ENCODE data around the gene TMEM72.

Gene TMEM72

GRCh38 chr10:44954042-44954441 lies 42.9 kb downstream of the TMEM72 start:
- DNase-seq (ENCODE audit: low read depth, low spot score), result no peak

GRCh38 chr10:44954962-44955361 lies 43.8 kb downstream of the TMEM72 start:
- no peak for DNase-seq (ENCODE audit: low read depth, low spot score)

DNA sequence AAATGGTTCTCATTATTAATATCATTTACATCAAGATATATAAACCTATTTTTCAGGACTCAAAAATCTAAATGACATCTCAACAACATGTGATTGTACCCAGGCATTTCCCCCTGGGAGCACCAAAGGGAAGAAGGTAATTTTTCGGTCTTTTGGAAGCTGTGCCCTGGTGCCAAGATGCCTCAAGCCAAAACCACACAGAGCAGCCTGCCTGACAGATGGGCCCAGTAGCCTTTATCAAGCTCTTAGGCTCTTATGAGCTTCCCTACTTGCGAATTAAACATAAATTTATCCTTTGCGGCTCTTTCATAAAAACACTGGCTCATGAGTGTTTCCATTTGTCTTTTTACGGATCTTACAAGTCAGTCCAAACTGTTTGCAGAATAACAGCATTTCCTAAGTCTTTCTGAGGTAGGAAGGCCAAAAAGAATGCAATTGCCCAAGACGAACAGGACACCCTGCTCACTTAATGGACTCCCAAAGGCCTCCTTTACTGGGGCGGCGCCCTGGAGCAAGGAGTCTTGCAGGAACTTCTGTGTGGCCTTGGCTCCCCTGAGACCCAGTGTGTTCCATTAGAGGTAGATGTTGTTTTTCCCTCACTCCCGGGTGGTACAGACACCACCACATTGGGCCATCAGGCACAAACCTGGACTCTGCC lies 44.4 kb downstream of the TMEM72 start:
- DNase-seq (ENCODE audit: low read depth, low spot score), result no peak

- DNase-seq (ENCODE audit: low read depth, low spot score), result no peak
Observed at GRCh38 chr10:44956226-44956625, 45.1 kb downstream of the TMEM72 start.

- DNase-seq (ENCODE audit: low read depth, low spot score), result no peak
Observed at GRCh38 chr10:44956717-44957706, 45.9 kb downstream of the TMEM72 start.

DNA sequence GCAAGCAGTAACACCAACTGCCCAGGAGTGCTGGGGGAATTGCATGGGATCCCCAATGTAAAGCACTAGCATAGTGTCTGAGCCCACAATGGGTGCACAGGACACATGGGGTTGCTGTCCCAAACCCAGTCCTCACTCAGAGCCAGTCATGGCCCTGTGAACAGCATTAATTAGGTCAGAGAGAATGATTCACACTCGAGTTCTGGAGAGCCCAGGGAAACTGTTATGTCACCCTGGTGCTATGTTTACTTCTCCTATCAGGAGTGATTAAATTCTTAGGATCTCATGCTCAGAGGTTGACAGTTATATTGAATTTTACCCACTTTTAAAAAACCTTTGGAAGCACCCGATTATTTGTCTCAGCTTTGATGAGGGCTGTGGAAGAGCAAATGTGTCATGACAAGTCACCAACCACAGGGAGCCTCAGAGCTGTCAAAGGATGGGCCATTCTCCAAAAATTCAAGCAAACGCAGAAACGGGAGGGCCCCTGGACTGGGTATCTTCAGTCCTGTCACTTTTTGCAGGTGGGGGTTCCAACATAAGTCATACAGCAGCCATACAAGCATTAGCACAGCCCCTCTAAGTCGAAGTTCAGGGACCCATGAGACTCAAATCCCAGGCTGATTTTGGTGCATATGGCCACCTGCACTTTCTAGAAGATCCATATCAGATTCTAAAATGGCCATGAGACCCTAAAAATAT lies 47.2 kb downstream of the TMEM72 start:
- no peak for DNase-seq (ENCODE audit: low read depth, low spot score)

GRCh38 chr10:44958898-44959246 lies 47.7 kb downstream of the TMEM72 start:
- DNase-seq (ENCODE audit: low read depth, low spot score), result no peak

DNA sequence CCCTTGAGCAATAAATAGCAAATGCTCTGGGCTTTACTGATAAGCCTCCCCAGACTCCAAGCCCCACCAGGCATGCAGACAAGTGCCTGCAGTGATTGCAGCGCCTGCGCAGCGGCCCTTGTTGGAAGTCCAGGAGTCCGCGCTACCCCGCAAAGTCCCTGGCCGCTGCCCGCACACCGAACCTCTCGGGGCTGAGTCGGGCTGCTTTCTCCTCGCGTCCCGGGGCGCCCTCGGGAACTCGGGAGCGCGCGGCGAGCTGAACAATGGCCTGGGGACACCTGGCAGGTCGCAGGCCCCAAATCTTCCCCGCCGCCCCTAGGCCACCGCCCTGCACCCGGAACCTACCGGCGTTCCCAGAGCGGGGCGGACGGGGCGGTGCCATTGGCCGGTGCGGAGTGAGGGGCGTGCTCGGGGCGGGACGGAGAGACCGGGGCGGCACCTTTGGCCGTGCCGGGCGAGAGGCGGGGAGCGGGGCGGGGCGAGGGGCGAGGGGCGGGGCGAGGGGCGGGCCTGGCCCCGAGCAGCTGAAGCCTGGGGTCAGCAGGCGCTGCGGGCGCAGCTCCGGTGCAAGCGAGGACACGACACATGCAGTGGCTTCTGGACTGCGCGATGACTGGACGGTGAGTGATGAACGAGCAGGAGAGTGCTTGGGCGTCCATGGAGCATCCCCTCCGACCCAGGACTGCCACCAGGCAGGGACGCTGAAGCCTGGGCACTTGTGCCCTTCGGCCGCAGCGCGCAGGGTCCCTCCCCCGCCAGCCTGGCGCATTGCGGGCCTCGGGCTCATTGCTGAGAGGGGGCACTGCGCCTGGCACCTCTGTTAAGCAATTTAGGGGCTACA lies 48.3 kb downstream of the TMEM72 start, which contains the start of gene RASSF4:
TSS of gene RASSF4 (plus strand) at position 556 of the 841 bp plus-strand sequence. CDS start 10,401 bp downstream, outside the sequence.
- peak; percentile 93 for DNase-seq (ENCODE audit: low read depth, low spot score)

DNA sequence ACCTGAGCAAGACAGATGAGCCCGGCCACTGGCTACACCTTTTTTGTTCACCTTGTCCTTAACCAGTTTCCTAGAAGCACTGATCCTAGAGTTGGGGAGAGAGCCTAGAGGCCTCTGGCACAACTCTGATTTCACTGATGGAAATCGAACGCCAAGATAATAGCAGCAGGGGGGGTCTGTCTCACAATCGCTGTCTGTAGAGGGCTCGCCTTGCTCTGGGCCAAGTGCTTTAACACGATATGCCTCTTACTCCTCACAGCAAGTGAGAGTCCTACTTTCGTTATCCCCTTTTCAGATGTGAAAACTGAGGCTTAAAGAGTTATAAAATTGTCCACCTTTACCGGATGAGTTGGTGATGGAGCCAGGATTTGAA lies 48.9 kb downstream of the TMEM72 start:
- no peak for DNase-seq (ENCODE audit: low read depth, low spot score)

- no peak for DNase-seq (ENCODE audit: low read depth, low spot score)
Observed at GRCh38 chr10:44960482-44961229, 49.5 kb downstream of the TMEM72 start.

- no peak for DNase-seq (ENCODE audit: low read depth, low spot score)
Observed at GRCh38 chr10:44961230-44961571, 50.1 kb downstream of the TMEM72 start.

DNA sequence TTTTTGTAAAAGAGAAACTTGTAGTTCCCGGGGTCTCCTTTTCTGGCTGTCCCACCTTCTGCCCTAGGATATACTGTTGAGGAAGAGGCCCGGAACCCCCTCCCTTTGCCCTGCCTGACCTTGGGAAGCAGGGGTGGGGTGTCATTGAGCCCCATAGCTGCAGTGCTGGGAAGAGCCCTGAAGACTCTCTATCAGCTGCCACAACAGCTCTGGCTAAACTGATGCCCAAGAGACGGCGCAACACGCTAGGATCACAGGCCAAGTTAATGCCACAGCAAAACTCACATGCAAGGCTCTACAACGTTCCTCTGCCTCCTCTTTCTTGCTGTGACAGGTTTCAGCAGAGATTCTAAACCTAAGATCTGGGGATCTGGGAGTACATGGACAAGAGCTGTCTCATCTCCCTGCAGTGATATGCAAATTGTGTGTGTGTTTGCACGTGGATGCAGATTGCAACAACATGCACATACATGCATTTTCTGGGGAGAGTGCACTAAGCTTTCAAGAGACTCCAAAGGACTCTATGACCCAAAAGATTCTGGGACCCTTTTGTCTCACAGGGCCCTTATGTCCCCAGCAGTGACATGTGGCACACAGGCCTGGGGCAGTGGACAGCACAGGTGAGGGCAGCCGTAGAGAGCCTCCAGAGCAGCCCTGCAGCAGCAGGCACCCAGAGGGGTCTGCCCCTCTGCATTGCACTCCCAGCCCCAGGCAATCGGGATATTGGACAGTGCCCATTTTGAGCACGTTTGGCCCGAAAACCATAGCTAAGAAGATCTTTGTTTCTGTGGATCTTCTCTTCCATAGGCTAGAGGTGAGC lies 51.0 kb downstream of the TMEM72 start:
- DNase-seq (ENCODE audit: low read depth, low spot score), result no peak

DNA sequence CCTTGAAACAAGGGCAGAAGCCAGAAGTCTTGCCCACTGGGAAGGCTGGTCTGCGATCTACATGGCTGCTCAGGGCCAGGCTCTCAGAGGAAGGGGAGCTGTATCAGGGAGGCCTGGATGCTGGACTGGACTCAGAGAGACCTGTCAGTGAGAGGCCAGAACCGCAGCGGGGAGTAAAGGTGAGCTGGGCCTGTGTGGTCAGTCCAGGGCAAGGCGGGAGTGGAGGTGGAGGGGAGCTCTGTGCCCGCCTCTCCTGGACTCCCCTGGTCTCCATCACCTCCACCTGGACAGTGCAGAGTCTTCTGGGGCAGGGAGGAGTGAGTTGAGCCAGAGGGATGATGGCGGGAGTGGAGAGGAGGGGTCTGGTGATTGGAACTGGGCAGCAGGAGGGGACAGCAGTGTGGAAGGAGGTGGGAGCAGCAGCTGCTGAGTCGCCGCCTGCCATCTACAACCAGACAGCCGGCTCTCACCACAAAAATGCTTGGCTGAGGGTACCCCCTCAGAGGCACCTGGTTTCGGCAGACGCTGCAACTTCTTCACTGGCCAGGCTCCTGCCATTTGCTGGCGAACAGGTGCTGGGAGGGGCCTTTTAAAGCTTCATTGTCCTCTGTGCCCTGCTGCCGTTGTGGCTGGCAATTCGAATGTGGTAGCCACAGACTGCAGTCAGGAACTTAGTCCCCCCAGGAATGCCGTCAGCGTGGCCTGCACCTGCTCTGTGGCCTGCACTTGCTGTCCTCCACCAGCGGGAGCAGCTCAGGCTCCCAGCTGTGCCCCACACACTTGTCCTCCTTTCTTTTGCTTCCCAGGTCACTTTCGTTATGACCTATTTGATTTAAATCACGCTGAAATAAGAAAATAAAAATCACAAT lies 52.0 kb downstream of the TMEM72 start:
- DNase-seq (ENCODE audit: low read depth, low spot score), result peak; percentile 47

GRCh38 chr10:44963772-44964633 lies 52.9 kb downstream of the TMEM72 start:
- DNase-seq (ENCODE audit: low read depth, low spot score), result peak; percentile 86

DNA sequence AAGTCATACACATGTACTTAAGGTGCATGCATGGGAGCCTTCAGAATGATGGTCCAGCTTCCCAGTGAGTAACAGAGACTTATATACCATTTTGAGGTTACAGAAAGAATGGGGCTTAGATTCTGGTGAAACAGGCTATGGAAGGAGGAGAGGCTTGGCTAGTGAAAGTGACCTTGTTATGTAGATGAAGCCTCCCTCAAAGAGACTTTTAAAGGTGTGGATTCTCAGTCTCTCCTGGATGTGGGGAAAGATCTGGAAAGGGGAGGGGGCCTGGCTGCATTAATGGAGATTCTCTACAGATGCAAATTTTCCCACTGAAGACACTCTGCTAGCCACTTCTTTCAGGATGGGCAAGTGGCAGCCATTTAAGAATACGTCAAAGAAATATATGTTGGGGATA lies 54.0 kb downstream of the TMEM72 start:
- no peak for DNase-seq (ENCODE audit: low read depth, low spot score)

DNA sequence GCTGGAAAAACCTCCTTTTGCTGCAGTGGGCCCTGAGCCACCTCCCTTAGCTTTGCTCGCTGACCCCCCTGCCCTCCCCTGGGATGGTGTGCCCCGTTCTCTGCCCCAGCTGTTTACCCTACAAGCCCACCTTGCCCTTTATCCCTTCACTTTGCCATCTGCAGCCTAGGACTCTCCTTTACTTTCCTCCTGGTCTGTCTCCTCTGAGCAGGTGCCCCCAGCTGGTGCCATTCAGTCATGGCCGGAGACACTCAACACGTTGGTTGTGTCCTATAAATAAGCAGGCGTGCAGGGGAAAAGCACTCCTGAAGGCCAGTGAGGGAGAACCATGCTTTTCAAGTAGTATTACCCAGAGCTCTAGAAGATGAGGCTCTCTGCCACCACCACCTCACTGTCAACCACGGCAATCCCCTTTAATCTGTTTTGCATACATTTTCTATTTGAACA lies 54.5 kb downstream of the TMEM72 start:
- no peak for DNase-seq (ENCODE audit: low read depth, low spot score)

- no peak for DNase-seq (ENCODE audit: low read depth, low spot score)
Observed at GRCh38 chr10:44966129-44966815, 55.1 kb downstream of the TMEM72 start.
